SK-N-SH (cell line): ENCODE measurements around the gene SPO11. TPM values are rescaled to one million over a fixed set of nuclear protein-coding genes. Genes with fewer than 3 reads are reported as not detected.

Source experiments
- CTCF ChIA-PET: fragments of 300-600, 350-600 bp; formaldehyde crosslinking; extraction: SDS; loops from one replicate; lab custom pipeline; 2021; lab: Yijun Ruan, JAX
- POLR2A ChIA-PET: fragments of 350-600 bp; sonication (Branson Sonifier 250); formaldehyde crosslinking; extraction: SDS; loops from one replicate; lab custom pipeline; 2020; ENCODE audit warnings: antibody characterized with exemption, inconsistent platforms; lab: Yijun Ruan, JAX
- DNase-seq: peaks from one replicate; pipeline ENCODE4 v3.0.0; 2012
- H2AFZ ChIP-seq: fragments of 200-600 bp; sonication (generic); 2 replicates; pipeline ENCODE4 v1.8.1; 2016; ENCODE audit warnings: antibody characterized with exemption, mild to moderate bottlenecking, low read depth
- H3F3A ChIP-seq: fragments of 200-600 bp; sonication (generic); replicated peaks from 2 replicates; pipeline ENCODE3; 2016; ENCODE audit warnings: antibody characterized with exemption, mild to moderate bottlenecking; ENCODE audit not compliant: insufficient read depth
- H3K27ac ChIP-seq, 2 experiments: fragments of 200-500 bp in 1 of 2; fragments of 200-600 bp in 1 of 2; sonication (Bioruptor generic) in 1 of 2; sonication (generic), shearing (Covaris generic) in 1 of 2; 2 replicates each; pipeline versions ENCODE4 v1.5.1 to v1.6.1; 2014 to 2016; ENCODE audit warnings: low read depth in 2 of 2, inconsistent platforms in 1 of 2, low read length in 1 of 2, mild to moderate bottlenecking in 1 of 2, mixed read lengths in 1 of 2
- H3K27me3 ChIP-seq: fragments of 200-600 bp; sonication (generic), shearing (Covaris generic); 2 replicates; pipeline ENCODE4 v1.6.1; 2016; ENCODE audit warnings: mixed run types; ENCODE audit not compliant: insufficient read depth
- H3K36me3 ChIP-seq, 2 experiments: fragments of 200-500 bp in 1 of 2; fragments of 200-600 bp in 1 of 2; sonication (Bioruptor generic) in 1 of 2; sonication (generic) in 1 of 2; replicated peaks in 1 of 2; 2 replicates each; pipeline versions ENCODE3 to v1.5.1; 2014 to 2016; ENCODE audit warnings: low read length in 1 of 2, mild to moderate bottlenecking in 1 of 2; ENCODE audit not compliant: insufficient read depth in 2 of 2, control insufficient read depth in 1 of 2
- H3K4me1 ChIP-seq, 2 experiments: fragments of 200-500 bp in 1 of 2; fragments of 200-600 bp in 1 of 2; sonication (Bioruptor generic) in 1 of 2; sonication (generic), shearing (Covaris generic) in 1 of 2; 2 replicates each; pipeline versions ENCODE4 v1.5.1 to v1.6.1; 2014 to 2016; ENCODE audit warnings: low read depth in 1 of 2, low read length in 1 of 2, mixed run types in 1 of 2; ENCODE audit not compliant: insufficient read depth in 2 of 2, control insufficient read depth in 1 of 2
- H3K4me2 ChIP-seq: fragments of 200-600 bp; sonication (generic), shearing (Covaris generic); 2 replicates; pipeline ENCODE4 v1.6.1; 2017; ENCODE audit warnings: mixed run types
- H3K4me3 ChIP-seq, 2 experiments: fragments of 200-500 bp in 1 of 2; fragments of 200-600 bp in 1 of 2; sonication (Bioruptor generic) in 1 of 2; sonication (generic), shearing (Covaris generic) in 1 of 2; 2 replicates each; pipeline versions ENCODE4 v1.5.1 to v1.8.1; 2014 to 2016; ENCODE audit warnings: low read depth in 2 of 2, inconsistent platforms in 1 of 2, low read length in 1 of 2, mild to moderate bottlenecking in 1 of 2, mixed read lengths in 1 of 2, moderate library complexity in 1 of 2
- H3K79me2 ChIP-seq: fragments of 200-600 bp; sonication (generic); 2 replicates; pipeline ENCODE4 v1.8.1; 2017; ENCODE audit warnings: mild to moderate bottlenecking; ENCODE audit not compliant: insufficient read depth
- H3K9ac ChIP-seq: fragments of 200-600 bp; sonication (generic); 2 replicates; pipeline ENCODE4 v1.6.1; 2017; ENCODE audit warnings: mixed run types
- H3K9me2 ChIP-seq: fragments of 200-600 bp; sonication (generic); 2 replicates; pipeline ENCODE4 v1.6.1; 2017; ENCODE audit warnings: mixed run types
- H3K9me3 ChIP-seq: fragments of 200-600 bp; sonication (generic); 2 replicates; pipeline ENCODE4 v1.6.1; 2017; ENCODE audit warnings: mixed run types, mild to moderate bottlenecking, moderate library complexity
- H4K20me1 ChIP-seq: fragments of 200-600 bp; sonication (generic); 2 replicates; pipeline ENCODE4 v1.6.1; 2017; ENCODE audit warnings: mild to moderate bottlenecking, mixed run types; ENCODE audit not compliant: insufficient read depth
- CHD2 ChIP-seq: fragments of 150-350 bp; IDR thresholded peaks from 2 replicates; pipeline ENCODE4 v1.6.1; 2018; ENCODE audit warnings: low read length; ENCODE audit not compliant: partially characterized antibody
- ELF1 ChIP-seq: IDR thresholded peaks from 2 replicates; pipeline ENCODE4 v1.4.0; 2012
- EZH2phosphoT487 ChIP-seq: fragments of 200-600 bp; sonication (generic); IDR thresholded peaks from 2 replicates; pipeline ENCODE4 v1.6.1; 2017; ENCODE audit warnings: low read depth, mixed run types, mild to moderate bottlenecking, antibody characterized with exemption, moderate library complexity, borderline replicate concordance
- FOSL2 ChIP-seq: IDR thresholded peaks from 2 replicates; pipeline ENCODE4 v1.4.0; 2012; ENCODE audit warnings: low read depth, mild to moderate bottlenecking, moderate library complexity, borderline replicate concordance
- FOXJ3 ChIP-seq: sonication (generic); formaldehyde crosslinking; IDR thresholded peaks from 2 replicates; pipeline ENCODE4 v1.5.1; 2020; ENCODE audit warnings: mild to moderate bottlenecking, missing genetic modification reagents
- FOXM1 ChIP-seq: IDR thresholded peaks from 2 replicates; pipeline ENCODE4 v1.4.0; 2012; ENCODE audit warnings: low read depth, mild to moderate bottlenecking
- GATA2 ChIP-seq: sonication (generic); formaldehyde crosslinking; IDR thresholded peaks from 2 replicates; pipeline ENCODE4 v1.5.0; 2020; ENCODE audit warnings: mild to moderate bottlenecking, missing genetic modification reagents
- MXI1 ChIP-seq: IDR thresholded peaks from 2 replicates; pipeline ENCODE4 v1.6.1; 2012; ENCODE audit warnings: mild to moderate bottlenecking, low read depth, low read length, improper control_type of control experiment
- NFIC ChIP-seq: IDR thresholded peaks from 2 replicates; pipeline ENCODE4 v1.4.0; 2012; ENCODE audit warnings: borderline replicate concordance
- POLR2AphosphoS5 ChIP-seq: IDR thresholded peaks from 2 replicates; pipeline ENCODE4 v1.6.1; 2012; ENCODE audit warnings: low read depth, low read length
- RCOR1 ChIP-seq: fragments of 150-350 bp; IDR thresholded peaks from 2 replicates; pipeline ENCODE4 v1.6.1; 2017; ENCODE audit warnings: antibody characterized with exemption, low read length
- RXRA ChIP-seq: IDR thresholded peaks from 2 replicates; pipeline ENCODE4 v1.4.0; 2012; ENCODE audit warnings: low read depth, mild to moderate bottlenecking, borderline replicate concordance
- SMC3 ChIP-seq: IDR thresholded peaks from 2 replicates; pipeline ENCODE4 v1.6.1; 2012; ENCODE audit warnings: low read depth, low read length, improper control_type of control experiment
- TAF1 ChIP-seq: IDR thresholded peaks from 2 replicates; pipeline ENCODE4 v1.6.1; 2012; ENCODE audit warnings: low read depth, mild to moderate bottlenecking, low read length, moderate library complexity, borderline replicate concordance
- TCF12 ChIP-seq: IDR thresholded peaks from 2 replicates; pipeline ENCODE4 v1.4.0; 2012
- TEAD4 ChIP-seq: IDR thresholded peaks from 2 replicates; pipeline ENCODE4 v1.4.0; 2012; ENCODE audit warnings: mild to moderate bottlenecking, borderline replicate concordance; ENCODE audit not compliant: insufficient read depth
- YY1 ChIP-seq: IDR thresholded peaks from 2 replicates; pipeline ENCODE4 v1.4.0; 2012; ENCODE audit warnings: low read depth, mild to moderate bottlenecking
- WGBS: methylation state at CpG from one replicate; pipeline ENCODE4 v1.1.6; 2017; ENCODE audit warnings: low lambda C conversion rate; 5-methylcytosine and 5-hydroxymethylcytosine counted together
- polyA plus RNA-seq, 3 experiments: library from polyadenylated mRNA; depleted of rRNA; stranded (reverse); fragments of >200 nt; gene quantifications; 2 replicates each; pipeline ENCODE4 v1.2.3, GENCODE V29; 2012
- TF ChIP-seq, protein P1 (sequence below): fragments of 150-350 bp; IDR thresholded peaks from 2 replicates; pipeline ENCODE4 v1.6.1; 2016; ENCODE audit warnings: mild to moderate bottlenecking, low read depth, low read length
- TF ChIP-seq, protein P2 (sequence below): IDR thresholded peaks from 2 replicates; pipeline ENCODE4 v1.4.0; 2012; ENCODE audit warnings: low read depth, borderline replicate concordance
- TF ChIP-seq, protein P3 (sequence below): IDR thresholded peaks from 2 replicates; pipeline ENCODE4 v1.4.0; 2012; ENCODE audit warnings: low read depth, borderline replicate concordance
- TF ChIP-seq, protein P4 (sequence below): IDR thresholded peaks from 2 replicates; pipeline ENCODE4; 2012
- TF ChIP-seq, protein P5 (sequence below): fragments of 150-350 bp; IDR thresholded peaks from 2 replicates; pipeline ENCODE4 v1.6.1; 2017; ENCODE audit warnings: antibody characterized with exemption, low read length, low read depth, borderline replicate concordance

The SPO11 gene
- polyA plus RNA-seq, 1 of the 3 experiments (the other 2 are of a cell fraction): not detected

DNA sequence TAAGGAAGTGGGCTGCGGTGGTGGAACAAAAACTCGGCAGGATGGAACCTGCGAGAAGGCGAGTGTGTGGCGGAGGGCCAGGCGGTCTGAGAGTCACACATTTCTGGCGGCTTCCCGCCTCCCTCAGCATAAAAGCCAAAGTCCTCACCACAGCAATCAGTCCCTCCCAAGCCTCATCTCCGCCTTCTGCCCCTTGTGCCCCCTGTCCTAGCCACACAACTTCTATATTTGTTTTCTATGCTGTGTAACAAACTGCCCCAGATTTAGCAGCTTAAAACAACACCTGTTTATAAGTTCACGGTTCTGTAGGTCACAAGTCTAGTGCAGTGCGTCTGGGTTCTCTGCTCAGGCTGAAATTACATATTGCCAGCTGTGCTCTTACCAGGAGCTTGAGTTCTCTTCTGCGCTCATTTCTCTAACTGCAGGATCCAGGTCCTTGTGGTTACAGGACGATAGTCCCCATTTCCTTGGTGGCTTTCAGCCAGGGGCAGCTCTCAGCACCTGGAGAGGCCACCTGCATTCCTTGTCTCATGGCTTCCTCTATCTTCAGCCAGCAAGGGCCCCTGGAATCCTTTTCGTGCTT lies 11.7 kb upstream of the SPO11 start (continued):
- TF ChIP-seq, protein P1, sequence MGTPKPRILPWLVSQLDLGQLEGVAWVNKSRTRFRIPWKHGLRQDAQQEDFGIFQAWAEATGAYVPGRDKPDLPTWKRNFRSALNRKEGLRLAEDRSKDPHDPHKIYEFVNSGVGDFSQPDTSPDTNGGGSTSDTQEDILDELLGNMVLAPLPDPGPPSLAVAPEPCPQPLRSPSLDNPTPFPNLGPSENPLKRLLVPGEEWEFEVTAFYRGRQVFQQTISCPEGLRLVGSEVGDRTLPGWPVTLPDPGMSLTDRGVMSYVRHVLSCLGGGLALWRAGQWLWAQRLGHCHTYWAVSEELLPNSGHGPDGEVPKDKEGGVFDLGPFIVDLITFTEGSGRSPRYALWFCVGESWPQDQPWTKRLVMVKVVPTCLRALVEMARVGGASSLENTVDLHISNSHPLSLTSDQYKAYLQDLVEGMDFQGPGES: no peak
- TF ChIP-seq, protein P2, sequence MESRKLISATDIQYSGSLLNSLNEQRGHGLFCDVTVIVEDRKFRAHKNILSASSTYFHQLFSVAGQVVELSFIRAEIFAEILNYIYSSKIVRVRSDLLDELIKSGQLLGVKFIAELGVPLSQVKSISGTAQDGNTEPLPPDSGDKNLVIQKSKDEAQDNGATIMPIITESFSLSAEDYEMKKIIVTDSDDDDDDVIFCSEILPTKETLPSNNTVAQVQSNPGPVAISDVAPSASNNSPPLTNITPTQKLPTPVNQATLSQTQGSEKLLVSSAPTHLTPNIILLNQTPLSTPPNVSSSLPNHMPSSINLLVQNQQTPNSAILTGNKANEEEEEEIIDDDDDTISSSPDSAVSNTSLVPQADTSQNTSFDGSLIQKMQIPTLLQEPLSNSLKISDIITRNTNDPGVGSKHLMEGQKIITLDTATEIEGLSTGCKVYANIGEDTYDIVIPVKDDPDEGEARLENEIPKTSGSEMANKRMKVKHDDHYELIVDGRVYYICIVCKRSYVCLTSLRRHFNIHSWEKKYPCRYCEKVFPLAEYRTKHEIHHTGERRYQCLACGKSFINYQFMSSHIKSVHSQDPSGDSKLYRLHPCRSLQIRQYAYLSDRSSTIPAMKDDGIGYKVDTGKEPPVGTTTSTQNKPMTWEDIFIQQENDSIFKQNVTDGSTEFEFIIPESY: no peak
- TF ChIP-seq, protein P3, sequence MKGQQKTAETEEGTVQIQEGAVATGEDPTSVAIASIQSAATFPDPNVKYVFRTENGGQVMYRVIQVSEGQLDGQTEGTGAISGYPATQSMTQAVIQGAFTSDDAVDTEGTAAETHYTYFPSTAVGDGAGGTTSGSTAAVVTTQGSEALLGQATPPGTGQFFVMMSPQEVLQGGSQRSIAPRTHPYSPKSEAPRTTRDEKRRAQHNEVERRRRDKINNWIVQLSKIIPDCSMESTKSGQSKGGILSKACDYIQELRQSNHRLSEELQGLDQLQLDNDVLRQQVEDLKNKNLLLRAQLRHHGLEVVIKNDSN: no peak
- TF ChIP-seq, protein P4, sequence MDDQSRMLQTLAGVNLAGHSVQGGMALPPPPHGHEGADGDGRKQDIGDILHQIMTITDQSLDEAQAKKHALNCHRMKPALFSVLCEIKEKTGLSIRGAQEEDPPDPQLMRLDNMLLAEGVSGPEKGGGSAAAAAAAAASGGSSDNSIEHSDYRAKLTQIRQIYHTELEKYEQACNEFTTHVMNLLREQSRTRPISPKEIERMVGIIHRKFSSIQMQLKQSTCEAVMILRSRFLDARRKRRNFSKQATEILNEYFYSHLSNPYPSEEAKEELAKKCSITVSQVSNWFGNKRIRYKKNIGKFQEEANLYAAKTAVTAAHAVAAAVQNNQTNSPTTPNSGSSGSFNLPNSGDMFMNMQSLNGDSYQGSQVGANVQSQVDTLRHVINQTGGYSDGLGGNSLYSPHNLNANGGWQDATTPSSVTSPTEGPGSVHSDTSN: no peak
- no peak for TF ChIP-seq FOXJ3 (CRISPR knock-in tag)
- TF ChIP-seq, all 33 proteins: peak for 0

DNA sequence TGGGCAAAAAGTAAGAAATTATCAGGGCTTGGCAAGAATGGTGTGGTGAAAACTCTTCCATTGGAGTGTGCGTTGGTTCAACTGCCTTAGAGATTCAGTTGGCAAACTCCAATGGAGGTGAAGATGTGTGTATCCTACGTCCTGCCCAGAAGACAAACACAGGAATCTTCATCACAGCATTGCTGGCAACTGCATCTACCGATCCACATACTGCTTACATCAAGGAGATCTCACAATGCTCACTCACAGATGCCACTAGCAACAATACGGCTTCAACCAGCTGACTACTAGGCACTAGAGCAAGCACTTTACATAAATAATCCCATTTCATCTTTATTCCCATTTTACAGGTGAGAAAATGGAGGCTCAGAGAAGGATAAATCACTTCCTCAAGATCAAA lies 10.0 kb upstream of the SPO11 start:
- no peak overlapping the region for H3K4me2 ChIP-seq
- no peak overlapping the region for H3K27ac ChIP-seq
- no peaks in the 10 kb centered on the region for H3K9me2 ChIP-seq
- POLR2A ChIA-PET: no interaction called here
- H3F3A ChIP-seq: no peaks in the 10 kb centered on the region
- H3K4me1 ChIP-seq: no peaks in the 10 kb centered on the region; a peak in 1 of 4 replicates
- DNase-seq: no peak
- CTCF ChIA-PET: interaction anchor here (0.7 to 14.4 kb wide), 3 partner anchors 14 to 228 kb away, joined by 3 to 128 read pairs (median 3); no protein-coding TSS in a partner anchor
- H3K4me3 ChIP-seq: no peak overlapping the region
- no peaks in the 10 kb centered on the region for H3K36me3 ChIP-seq
- 0 out of 2 replicates have a peak, but pooled peaks cover 3% of the 10 kb centered on the region for H3K27me3 ChIP-seq
- no peak overlapping the region for H3K9ac ChIP-seq
- TF ChIP-seq EZH2phosphoT487 (no peak), FOXJ3 (CRISPR knock-in tag) (no peak), RCOR1 (no peak), ELF1 (no peak), RXRA (no peak), TCF12 (no peak), SMC3 (no peak), FOXM1 (no peak), POLR2AphosphoS5 (no peak), MXI1 (no peak), CHD2 (no peak), GATA2 (CRISPR knock-in tag) (no peak), YY1 (no peak), NFIC (no peak), FOSL2 (no peak), TAF1 (no peak), TEAD4 (no peak)
- TF ChIP-seq, protein P5, sequence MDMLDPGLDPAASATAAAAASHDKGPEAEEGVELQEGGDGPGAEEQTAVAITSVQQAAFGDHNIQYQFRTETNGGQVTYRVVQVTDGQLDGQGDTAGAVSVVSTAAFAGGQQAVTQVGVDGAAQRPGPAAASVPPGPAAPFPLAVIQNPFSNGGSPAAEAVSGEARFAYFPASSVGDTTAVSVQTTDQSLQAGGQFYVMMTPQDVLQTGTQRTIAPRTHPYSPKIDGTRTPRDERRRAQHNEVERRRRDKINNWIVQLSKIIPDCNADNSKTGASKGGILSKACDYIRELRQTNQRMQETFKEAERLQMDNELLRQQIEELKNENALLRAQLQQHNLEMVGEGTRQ: no peak
- TF ChIP-seq, protein P1: no peak
- TF ChIP-seq, protein P3: no peak
- no peaks in the 10 kb centered on the region for H3K79me2 ChIP-seq
- 43% methylated on average over 4 of the region's 4 CpGs for WGBS
- no peaks in the 10 kb centered on the region for H4K20me1 ChIP-seq
- H3K9me3 ChIP-seq: no peaks in the 10 kb centered on the region
- no peak overlapping the region for H2AFZ ChIP-seq
